ENCODE measurements around the gene POLN.
A peak's percentile ranks its signal among the peaks of the same experiment; 100 is the strongest.

POLN gene

GRCh38 chr4:2154215-2154740 lies 87.6 kb downstream of the POLN start:
- no peak for DNase-seq

GRCh38 chr4:2151544-2151943 lies 90.4 kb downstream of the POLN start:
- DNase-seq, result no peak

- DNase-seq, result no peak
These were observed 91.8 kb downstream of the POLN start for GRCh38 chr4:2150076-2150475.

GRCh38 chr4:2142630-2143427 lies 99.1 kb downstream of the POLN start:
- DNase-seq, result no peak

- peak; percentile 19 for DNase-seq
These were observed 100.0 kb downstream of the POLN start for GRCh38 chr4:2141762-2142451.

GRCh38 chr4:2141022-2141761 lies 100.7 kb downstream of the POLN start:
- DNase-seq, result no peak

GRCh38 chr4:2138846-2139500 lies 102.9 kb downstream of the POLN start:
- no peak for DNase-seq

GRCh38 chr4:2136726-2137125 lies 105.2 kb downstream of the POLN start:
- DNase-seq, result no peak

- DNase-seq, result no peak
These were observed 106.8 kb downstream of the POLN start for GRCh38 chr4:2135083-2135482.

GRCh38 chr4:2132438-2132837 lies 109.5 kb downstream of the POLN start:
- no peak for DNase-seq

- no peak for DNase-seq
These were observed 114.2 kb downstream of the POLN start for GRCh38 chr4:2127609-2128332.

- no peak for DNase-seq
These were observed 115.4 kb downstream of the POLN start for GRCh38 chr4:2126309-2127043.

- no peak for DNase-seq
These were observed 116.1 kb downstream of the POLN start for GRCh38 chr4:2125831-2126230.

- DNase-seq, result no peak
These were observed 116.9 kb downstream of the POLN start for GRCh38 chr4:2125023-2125422.

- no peak for DNase-seq
These were observed 125.1 kb downstream of the POLN start for GRCh38 chr4:2116687-2117400.

- DNase-seq, result no peak
These were observed 136.4 kb downstream of the POLN start for GRCh38 chr4:2105559-2105958.

- DNase-seq, result no peak
These were observed 137.2 kb downstream of the POLN start for GRCh38 chr4:2104556-2105345.

- no peak for DNase-seq
These were observed 137.9 kb downstream of the POLN start for GRCh38 chr4:2103843-2104547.

GRCh38 chr4:2103127-2103842 lies 138.6 kb downstream of the POLN start:
- DNase-seq, result no peak

Data from activated T-cell treated with anti-CD3 and anti-CD28 coated beads, Interleukin-2, amount 50 U/mL, for 1 hour (primary cell).